PC-9 (cell line): ENCODE results near the gene IP6K1. TPM values are rescaled to one million over a fixed set of nuclear protein-coding genes. Genes with fewer than 3 reads are reported as not detected.

Experiments used
- BruUV-seq: library from RNA; stranded (reverse); fragments of 400-500 nt; replicated peaks from 2 replicates; lab custom pipeline; 2021; lab: Mats Ljungman, UMichigan
- CTCF ChIA-PET: fragments of 300-600 bp; sonication (Branson Sonifier 250); formaldehyde crosslinking; loops from one replicate; lab custom pipeline; 2022; ENCODE audit warnings: antibody characterized with exemption; lab: Charles Lee
- POLR2A ChIA-PET: fragments of 300-600 bp; sonication (Branson Sonifier 250); formaldehyde crosslinking; loops from one replicate; lab custom pipeline; 2022; ENCODE audit warnings: antibody characterized with exemption; ENCODE audit not compliant: unreplicated experiment; lab: Charles Lee
- DNase-seq, 2 experiments: peaks; one replicate each; pipeline versions ENCODE4 v3.0.0 to v3.0.0-alpha.2; 2015 to 2022; ENCODE audit warnings: mixed read lengths in 1 of 2
- H2AFZ ChIP-seq: fragments of 200-600 bp; sonication (generic); 2 replicates; pipeline ENCODE4 v1.8.1; 2017; ENCODE audit warnings: antibody characterized with exemption
- H3F3A ChIP-seq: fragments of 200-600 bp; sonication (generic); 2 replicates; pipeline ENCODE4 v1.8.1; 2017; ENCODE audit warnings: antibody characterized with exemption, mild to moderate bottlenecking, low read depth; ENCODE audit not compliant: insufficient read depth
- H3K27ac ChIP-seq: fragments of 200-600 bp; sonication (generic); 2 replicates; pipeline ENCODE4 v1.6.1; 2016; ENCODE audit warnings: mixed run types
- H3K27me3 ChIP-seq: fragments of 200-600 bp; sonication (generic); 2 replicates; pipeline ENCODE4 v1.6.1; 2016; ENCODE audit warnings: low read depth, mixed run types; ENCODE audit not compliant: insufficient read depth
- H3K36me3 ChIP-seq: fragments of 200-600 bp; sonication (generic); 2 replicates; pipeline ENCODE4 v1.6.1; 2016; ENCODE audit warnings: low read depth, mixed run types
- H3K4me1 ChIP-seq: fragments of 200-600 bp; sonication (generic); replicated peaks from 2 replicates; pipeline ENCODE4 v1.6.1; 2016; ENCODE audit warnings: mixed run types; ENCODE audit not compliant: insufficient read depth
- H3K4me2 ChIP-seq: fragments of 200-600 bp; sonication (generic); 2 replicates; pipeline ENCODE4 v1.6.1; 2017; ENCODE audit warnings: mixed run types
- H3K4me3 ChIP-seq: fragments of 200-600 bp; sonication (generic); 2 replicates; pipeline ENCODE4 v1.6.1; 2016; ENCODE audit warnings: mixed run types
- H3K79me2 ChIP-seq: fragments of 200-600 bp; sonication (generic); 2 replicates; pipeline ENCODE4 v1.6.1; 2017; ENCODE audit warnings: low read depth, mixed run types
- H3K9me2 ChIP-seq: fragments of 200-600 bp; sonication (generic); 2 replicates; pipeline ENCODE4 v1.8.1; 2017; ENCODE audit warnings: mild to moderate bottlenecking; ENCODE audit not compliant: insufficient read depth
- H3K9me3 ChIP-seq: fragments of 200-600 bp; sonication (generic); 2 replicates; pipeline ENCODE4 v1.8.1; 2016; ENCODE audit warnings: low read depth; ENCODE audit not compliant: insufficient read depth
- H4K20me1 ChIP-seq: fragments of 200-600 bp; sonication (generic); 2 replicates; pipeline ENCODE4 v1.8.1; 2017; ENCODE audit not compliant: insufficient read depth
- CTCF ChIP-seq: fragments of 200-600 bp; sonication (generic); conservative IDR thresholded peaks from 2 replicates; pipeline ENCODE4 v1.6.1; 2017; ENCODE audit warnings: mixed run types, antibody characterized with exemption, mild to moderate bottlenecking, moderate library complexity
- EZH2 ChIP-seq: fragments of 200-600 bp; sonication (generic); IDR thresholded peaks from 2 replicates; pipeline ENCODE4 v1.8.0; 2017; ENCODE audit warnings: antibody characterized with exemption, low read depth
- intact Hi-C: fragments of 100-400 bp; cut with micrococcal nuclease; formaldehyde crosslinking; loops from one replicate; pipeline ENCODE4 v1.10.0; 2022; ENCODE audit not compliant: unreplicated experiment
- total RNA-seq: library from RNA; stranded (reverse); gene quantifications from 2 replicates; pipeline ENCODE4 v1.2.3, GENCODE V29; 2021

The IP6K1 gene
- total RNA-seq, 1 experiment from 2014 or later, result 32.9 TPM

- no peaks in the 10 kb centered on the region for H3K9me3 ChIP-seq
- TF ChIP-seq EZH2 (no peak), CTCF (no peak)
- H3K4me1 ChIP-seq, result no peaks in the 10 kb centered on the region
- no TSS peak for BruUV-seq
- no peaks in the 10 kb centered on the region for H3K36me3 ChIP-seq
- ChIA-PET POLR2A (no interaction called here), CTCF (no interaction called here)
- no peaks in the 10 kb centered on the region for H3F3A ChIP-seq
- H3K4me3 ChIP-seq, result no peak overlapping the region
- no peak overlapping the region for H2AFZ ChIP-seq
- H3K4me2 ChIP-seq, result no peak overlapping the region
- H4K20me1 ChIP-seq, result peaks cover 17% of the 10 kb centered on the region
- H3K27me3 ChIP-seq, result no peaks in the 10 kb centered on the region
- H3K79me2 ChIP-seq, result peaks cover 31% of the 10 kb centered on the region
- no peaks in the 10 kb centered on the region for H3K9me2 ChIP-seq
- H3K27ac ChIP-seq, result no peak overlapping the region
- no peak for DNase-seq
- intact Hi-C loops, result no loop called here
These were observed 13.6 kb downstream of the IP6K1 start for GRCh38 chr3:49772703-49773102.

- BruUV-seq, result no TSS peak
- Histone ChIP-seq H3K4me2 (no peak overlapping the region), H3K9me3 (no peaks in the 10 kb centered on the region), H3K4me1 (no peaks in the 10 kb centered on the region), H3K9me2 (no peaks in the 10 kb centered on the region), H4K20me1 (peaks cover 17% of the 10 kb centered on the region), H3K36me3 (no peaks in the 10 kb centered on the region), H3F3A (no peaks in the 10 kb centered on the region), H3K79me2 (peaks cover 38% of the 10 kb centered on the region), H3K27ac (no peak overlapping the region), H2AFZ (no peak overlapping the region), H3K27me3 (no peaks in the 10 kb centered on the region), H3K4me3 (no peak overlapping the region)
- POLR2A ChIA-PET, result interaction anchor here (0.6 kb wide), 1 partner anchor 15 kb away, joined by 3 read pairs; the partner anchor contains the start of gene IP6K1
- DNase-seq, result no peak
- TF ChIP-seq EZH2, result no peak
- no peak for TF ChIP-seq CTCF
- CTCF ChIA-PET, result no interaction called here
- intact Hi-C loops, result no loop called here
These were observed 14.9 kb downstream of the IP6K1 start for GRCh38 chr3:49771340-49771938.

- H4K20me1 ChIP-seq, result peaks cover 14% of the 10 kb centered on the region
- POLR2A ChIA-PET, result no interaction called here
These were observed 16.4 kb downstream of the IP6K1 start for GRCh38 chr3:49769926-49770325.

More at GRCh38 chr3:49769926-49770325, 16.4 kb downstream of the IP6K1 start:
- H3K27ac ChIP-seq, result no peak overlapping the region
- no peaks in the 10 kb centered on the region for H3F3A ChIP-seq
- H3K9me3 ChIP-seq, result no peaks in the 10 kb centered on the region
- no peak overlapping the region for H3K4me3 ChIP-seq
- no peaks in the 10 kb centered on the region for H3K27me3 ChIP-seq
- no peak overlapping the region for H3K4me2 ChIP-seq
- DNase-seq, result no peak
- no TSS peak for BruUV-seq
- intact Hi-C loops, result no loop called here
- CTCF ChIA-PET, result no interaction called here
- no peak overlapping the region for H2AFZ ChIP-seq
- H3K9me2 ChIP-seq, result no peaks in the 10 kb centered on the region
- H3K4me1 ChIP-seq, result no peaks in the 10 kb centered on the region
- peaks cover 38% of the 10 kb centered on the region for H3K79me2 ChIP-seq
- TF ChIP-seq CTCF (no peak), EZH2 (no peak)
- H3K36me3 ChIP-seq, result no peaks in the 10 kb centered on the region
